KMS-11 (cell line): Measurements from ENCODE around the gene DLGAP1.

ENCODE experiments used
- H2AFZ ChIP-seq: fragments of 200-600 bp; sonication (generic); 2 replicates; pipeline ENCODE4 v1.6.1; 2016; ENCODE audit warnings: antibody characterized with exemption, mixed run types, low read depth
- H3K27ac ChIP-seq: fragments of 200-600 bp; sonication (generic); 2 replicates; pipeline ENCODE4 v1.6.1; 2016; ENCODE audit warnings: mild to moderate bottlenecking, mixed run types
- H3K27me3 ChIP-seq: fragments of 200-600 bp; sonication (generic); 2 replicates; pipeline ENCODE4 v1.6.1; 2017; ENCODE audit warnings: mild to moderate bottlenecking, low read depth, mixed run types, moderate library complexity; ENCODE audit not compliant: insufficient read depth
- H3K36me3 ChIP-seq: fragments of 200-600 bp; sonication (generic); 2 replicates; pipeline ENCODE4 v1.6.1; 2017; ENCODE audit warnings: mild to moderate bottlenecking, mixed run types; ENCODE audit not compliant: insufficient read depth
- H3K4me1 ChIP-seq: fragments of 200-600 bp; sonication (generic); 2 replicates; pipeline ENCODE4 v1.6.1; 2016; ENCODE audit warnings: mild to moderate bottlenecking, low read depth, mixed run types; ENCODE audit not compliant: poor library complexity, severe bottlenecking
- H3K4me2 ChIP-seq: fragments of 200-600 bp; sonication (generic); 2 replicates; pipeline ENCODE4 v1.7.0; 2016; ENCODE audit warnings: mild to moderate bottlenecking, mixed run types
- H3K4me3 ChIP-seq: fragments of 200-600 bp; sonication (generic); IDR thresholded peaks from 2 replicates; pipeline ENCODE4 v1.6.1; 2017; ENCODE audit warnings: low read depth, low read length, mixed read lengths; ENCODE audit not compliant: insufficient read depth
- H3K79me2 ChIP-seq: fragments of 200-600 bp; sonication (generic); 2 replicates; pipeline ENCODE4 v1.6.1; 2016; ENCODE audit warnings: low read depth, mixed run types; ENCODE audit not compliant: insufficient read depth
- H3K9ac ChIP-seq: fragments of 200-600 bp; sonication (generic); 2 replicates; pipeline ENCODE4 v1.6.1; 2016; ENCODE audit warnings: mild to moderate bottlenecking, mixed run types
- H4K20me1 ChIP-seq: fragments of 200-600 bp; sonication (generic); 2 replicates; pipeline ENCODE4 v1.6.1; 2016; ENCODE audit warnings: mild to moderate bottlenecking, mixed run types; ENCODE audit not compliant: insufficient read depth
- TF ChIP-seq, protein P1 (sequence below): fragments of 200-600 bp; sonication (generic); conservative IDR thresholded peaks from 2 replicates; pipeline ENCODE4 v1.6.1; 2017; ENCODE audit warnings: low read depth, mild to moderate bottlenecking, antibody characterized with exemption, low read length, moderate library complexity, mixed read lengths

DLGAP1 gene

DNA sequence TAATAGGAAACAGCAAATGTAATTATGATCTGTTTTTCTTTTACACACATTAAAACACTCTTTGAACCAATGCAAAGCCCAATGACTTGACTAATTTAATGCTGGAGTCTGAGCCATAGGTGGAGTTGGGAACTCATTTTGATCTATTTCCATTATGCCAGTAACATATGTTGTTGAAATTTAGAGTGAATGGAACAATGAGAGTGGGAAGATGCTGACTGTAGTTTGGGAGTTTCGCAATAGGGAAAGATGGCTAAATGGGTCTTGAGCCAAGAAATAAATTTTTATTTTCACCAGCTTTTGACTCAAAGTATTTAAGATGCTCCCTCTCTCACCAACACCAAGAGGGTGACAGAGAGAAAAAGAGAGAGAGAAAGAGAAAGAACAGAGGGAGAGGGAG, 246.7 kb downstream of the DLGAP1 start:
- TF ChIP-seq, protein P1, sequence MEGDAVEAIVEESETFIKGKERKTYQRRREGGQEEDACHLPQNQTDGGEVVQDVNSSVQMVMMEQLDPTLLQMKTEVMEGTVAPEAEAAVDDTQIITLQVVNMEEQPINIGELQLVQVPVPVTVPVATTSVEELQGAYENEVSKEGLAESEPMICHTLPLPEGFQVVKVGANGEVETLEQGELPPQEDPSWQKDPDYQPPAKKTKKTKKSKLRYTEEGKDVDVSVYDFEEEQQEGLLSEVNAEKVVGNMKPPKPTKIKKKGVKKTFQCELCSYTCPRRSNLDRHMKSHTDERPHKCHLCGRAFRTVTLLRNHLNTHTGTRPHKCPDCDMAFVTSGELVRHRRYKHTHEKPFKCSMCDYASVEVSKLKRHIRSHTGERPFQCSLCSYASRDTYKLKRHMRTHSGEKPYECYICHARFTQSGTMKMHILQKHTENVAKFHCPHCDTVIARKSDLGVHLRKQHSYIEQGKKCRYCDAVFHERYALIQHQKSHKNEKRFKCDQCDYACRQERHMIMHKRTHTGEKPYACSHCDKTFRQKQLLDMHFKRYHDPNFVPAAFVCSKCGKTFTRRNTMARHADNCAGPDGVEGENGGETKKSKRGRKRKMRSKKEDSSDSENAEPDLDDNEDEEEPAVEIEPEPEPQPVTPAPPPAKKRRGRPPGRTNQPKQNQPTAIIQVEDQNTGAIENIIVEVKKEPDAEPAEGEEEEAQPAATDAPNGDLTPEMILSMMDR, result no peak
- no peaks in the 10 kb centered on the region for H3K27me3 ChIP-seq
- H4K20me1 ChIP-seq, result no peaks in the 10 kb centered on the region
- no peak overlapping the region for H3K9ac ChIP-seq
- no peaks in the 10 kb centered on the region for H3K4me1 ChIP-seq
- no peaks in the 10 kb centered on the region for H3K36me3 ChIP-seq
- no peak overlapping the region for H3K27ac ChIP-seq
- no peak overlapping the region for H3K4me2 ChIP-seq
- H2AFZ ChIP-seq, result no peak overlapping the region
- no peak overlapping the region for H3K4me3 ChIP-seq
- no peaks in the 10 kb centered on the region for H3K79me2 ChIP-seq

DNA sequence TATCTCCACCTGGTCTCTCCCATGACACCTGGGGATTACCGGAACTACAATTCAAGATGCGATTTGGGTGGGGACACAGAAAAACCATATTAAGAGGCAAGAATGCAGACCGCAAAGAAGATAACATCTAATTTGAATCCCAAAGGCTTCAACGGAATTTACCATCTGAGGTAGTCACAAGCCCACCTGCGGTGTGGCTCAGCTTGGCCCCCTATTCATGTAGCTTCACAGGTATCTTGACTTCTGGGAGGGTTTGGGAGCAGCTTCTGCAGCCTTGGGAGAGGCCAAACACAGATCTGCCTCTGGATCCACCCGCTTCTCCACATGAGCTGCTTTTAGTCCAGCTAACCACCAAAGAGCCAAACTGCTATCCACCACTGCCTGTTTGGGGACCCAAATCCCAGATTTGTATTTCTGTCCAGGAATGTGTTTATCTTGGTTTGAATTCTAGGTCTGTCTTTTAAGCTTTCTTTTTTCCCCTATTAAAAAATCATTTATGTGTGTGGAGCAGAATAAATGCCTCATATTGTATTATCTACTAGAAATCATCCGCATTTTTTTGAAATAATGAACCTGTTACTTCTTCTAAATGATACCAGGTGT, 247.6 kb downstream of the DLGAP1 start:
- no peaks in the 10 kb centered on the region for H4K20me1 ChIP-seq
- H3K27me3 ChIP-seq, result no peaks in the 10 kb centered on the region
- no peak overlapping the region for H3K9ac ChIP-seq
- H3K79me2 ChIP-seq, result no peaks in the 10 kb centered on the region
- TF ChIP-seq, protein P1, result no peak
- no peak overlapping the region for H3K27ac ChIP-seq
- no peak overlapping the region for H2AFZ ChIP-seq
- no peak overlapping the region for H3K4me3 ChIP-seq
- no peaks in the 10 kb centered on the region for H3K4me1 ChIP-seq
- H3K4me2 ChIP-seq, result no peak overlapping the region
- H3K36me3 ChIP-seq, result no peaks in the 10 kb centered on the region

DNA sequence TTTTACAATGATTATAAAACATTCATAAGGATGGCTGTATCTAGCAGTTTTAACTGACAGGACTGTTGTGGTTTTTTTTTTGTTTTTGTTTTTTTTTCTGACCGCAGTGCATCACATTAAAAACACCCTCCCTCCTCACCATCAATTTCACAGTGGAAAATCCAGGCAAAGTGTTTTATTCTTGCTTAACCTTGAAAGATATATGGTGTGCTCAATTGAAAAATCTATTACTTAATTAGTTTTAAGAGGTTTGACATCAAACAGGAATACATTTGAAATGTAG, 250.7 kb downstream of the DLGAP1 start:
- H3K4me2 ChIP-seq, result no peak overlapping the region
- no peak overlapping the region for H3K27ac ChIP-seq
- no peak overlapping the region for H3K4me3 ChIP-seq
- no peaks in the 10 kb centered on the region for H3K27me3 ChIP-seq
- no peaks in the 10 kb centered on the region for H3K79me2 ChIP-seq
- H3K4me1 ChIP-seq, result no peaks in the 10 kb centered on the region
- H3K36me3 ChIP-seq, result no peaks in the 10 kb centered on the region
- no peak overlapping the region for H2AFZ ChIP-seq
- TF ChIP-seq, protein P1, result no peak
- no peaks in the 10 kb centered on the region for H4K20me1 ChIP-seq
- H3K9ac ChIP-seq, result no peak overlapping the region

DNA sequence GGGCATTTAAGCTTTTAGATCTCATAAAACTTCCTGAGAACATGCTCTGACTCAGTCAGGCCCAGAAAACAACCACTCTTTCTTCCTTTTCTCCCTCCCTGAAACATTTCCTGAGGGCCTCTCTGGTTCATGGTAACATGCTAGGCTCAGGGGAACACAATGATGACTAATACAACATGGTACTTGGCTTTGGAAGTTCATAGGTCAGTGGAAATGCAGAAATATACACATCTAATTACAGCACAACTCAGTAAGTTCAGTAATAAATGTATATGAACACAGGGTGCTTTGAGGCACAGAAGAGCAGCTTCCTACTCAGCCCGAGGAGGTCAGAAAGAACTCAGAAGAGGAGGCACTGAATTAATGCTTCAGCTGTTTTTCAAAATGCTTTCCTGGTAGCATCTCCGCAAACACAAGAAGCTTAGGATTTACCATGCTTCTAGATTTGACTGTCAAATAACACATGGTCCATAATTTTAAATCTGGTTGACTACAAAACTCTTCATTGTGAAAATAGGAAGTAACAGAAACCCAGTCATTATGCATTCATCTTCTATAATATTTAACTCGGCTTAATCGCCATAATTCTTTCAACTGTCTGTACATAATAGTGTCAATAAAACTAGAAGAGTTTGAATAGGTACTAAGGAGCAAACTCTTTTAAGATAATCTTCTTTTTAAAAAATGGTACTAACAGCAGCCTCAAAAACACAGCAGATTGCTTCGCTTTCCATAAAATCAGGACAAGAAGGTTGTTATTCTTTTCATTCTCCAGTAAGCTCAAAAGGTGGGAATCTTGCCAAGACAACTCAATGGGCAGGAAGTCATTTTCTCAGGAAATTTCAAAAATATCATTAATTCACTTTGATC, 251.3 kb downstream of the DLGAP1 start:
- Histone ChIP-seq H3K4me3 (no peak overlapping the region), H4K20me1 (no peaks in the 10 kb centered on the region), H3K27me3 (no peaks in the 10 kb centered on the region), H3K27ac (no peak overlapping the region), H3K4me1 (no peaks in the 10 kb centered on the region), H3K79me2 (no peaks in the 10 kb centered on the region), H2AFZ (no peak overlapping the region), H3K9ac (no peak overlapping the region), H3K4me2 (no peak overlapping the region), H3K36me3 (no peaks in the 10 kb centered on the region)
- TF ChIP-seq, protein P1, result no peak
